ENCODE measurements around the gene KCND3.

Gene KCND3

GRCh38 chr1:111846842-111847241 lies 142.6 kb downstream of the KCND3 start:
- DNase-seq (ENCODE audit: low read depth), result no peak

GRCh38 chr1:111843177-111843576 lies 146.3 kb downstream of the KCND3 start:
- no peak for DNase-seq (ENCODE audit: low read depth)

- no peak for DNase-seq (ENCODE audit: low read depth)
Measured at GRCh38 chr1:111842411-111842810, 147.1 kb downstream of the KCND3 start.

- no peak for DNase-seq (ENCODE audit: low read depth)
Measured at GRCh38 chr1:111841746-111842145, 147.7 kb downstream of the KCND3 start.

GRCh38 chr1:111841189-111841588 lies 148.3 kb downstream of the KCND3 start:
- DNase-seq (ENCODE audit: low read depth), result no peak

GRCh38 chr1:111837393-111837792 lies 152.1 kb downstream of the KCND3 start:
- no peak for DNase-seq (ENCODE audit: low read depth)

- DNase-seq (ENCODE audit: low read depth), result no peak
Measured at GRCh38 chr1:111836111-111836510, 153.4 kb downstream of the KCND3 start.

GRCh38 chr1:111835514-111835913 lies 154.0 kb downstream of the KCND3 start:
- DNase-seq (ENCODE audit: low read depth), result no peak

GRCh38 chr1:111834956-111835355 lies 154.5 kb downstream of the KCND3 start:
- DNase-seq (ENCODE audit: low read depth), result no peak

- no peak for DNase-seq (ENCODE audit: low read depth)
Measured at GRCh38 chr1:111833334-111833733, 156.1 kb downstream of the KCND3 start.

- DNase-seq (ENCODE audit: low read depth), result no peak
Measured at GRCh38 chr1:111832521-111833155, 156.8 kb downstream of the KCND3 start.

GRCh38 chr1:111831153-111831552 lies 158.3 kb downstream of the KCND3 start:
- DNase-seq (ENCODE audit: low read depth), result no peak

- DNase-seq (ENCODE audit: low read depth), result no peak
Measured at GRCh38 chr1:111827946-111828345, 161.5 kb downstream of the KCND3 start.

GRCh38 chr1:111826278-111826677 lies 163.2 kb downstream of the KCND3 start:
- DNase-seq (ENCODE audit: low read depth), result no peak

- no peak for DNase-seq (ENCODE audit: low read depth)
Measured at GRCh38 chr1:111825217-111825616, 164.3 kb downstream of the KCND3 start.

- no peak for DNase-seq (ENCODE audit: low read depth)
Measured at GRCh38 chr1:111822138-111822537, 167.3 kb downstream of the KCND3 start.

- DNase-seq (ENCODE audit: low read depth), result no peak
Measured at GRCh38 chr1:111821121-111821745, 168.2 kb downstream of the KCND3 start.

- no peak for DNase-seq (ENCODE audit: low read depth)
Measured at GRCh38 chr1:111819566-111820263, 169.8 kb downstream of the KCND3 start.

- no peak for DNase-seq (ENCODE audit: low read depth)
Measured at GRCh38 chr1:111818546-111818945, 170.9 kb downstream of the KCND3 start.

GRCh38 chr1:111818081-111818480 lies 171.4 kb downstream of the KCND3 start:
- DNase-seq (ENCODE audit: low read depth), result no peak

GRCh38 chr1:111814642-111815041 lies 174.8 kb downstream of the KCND3 start:
- DNase-seq (ENCODE audit: low read depth), result no peak

GRCh38 chr1:111814305-111814628 lies 175.2 kb downstream of the KCND3 start:
- no peak for DNase-seq (ENCODE audit: low read depth)

GRCh38 chr1:111813440-111814304 lies 175.8 kb downstream of the KCND3 start:
- DNase-seq (ENCODE audit: low read depth), result no peak
